ENCODE measurements around the gene DTX3. TPM values are rescaled to one million over a fixed set of nuclear protein-coding genes. Genes with fewer than 3 reads are reported as not detected.
A peak's percentile ranks its signal among the peaks of the same experiment; 100 is the strongest.

Gene DTX3
- total RNA-seq, 1 experiment from 2014 or later, result 67.5 TPM

DNA sequence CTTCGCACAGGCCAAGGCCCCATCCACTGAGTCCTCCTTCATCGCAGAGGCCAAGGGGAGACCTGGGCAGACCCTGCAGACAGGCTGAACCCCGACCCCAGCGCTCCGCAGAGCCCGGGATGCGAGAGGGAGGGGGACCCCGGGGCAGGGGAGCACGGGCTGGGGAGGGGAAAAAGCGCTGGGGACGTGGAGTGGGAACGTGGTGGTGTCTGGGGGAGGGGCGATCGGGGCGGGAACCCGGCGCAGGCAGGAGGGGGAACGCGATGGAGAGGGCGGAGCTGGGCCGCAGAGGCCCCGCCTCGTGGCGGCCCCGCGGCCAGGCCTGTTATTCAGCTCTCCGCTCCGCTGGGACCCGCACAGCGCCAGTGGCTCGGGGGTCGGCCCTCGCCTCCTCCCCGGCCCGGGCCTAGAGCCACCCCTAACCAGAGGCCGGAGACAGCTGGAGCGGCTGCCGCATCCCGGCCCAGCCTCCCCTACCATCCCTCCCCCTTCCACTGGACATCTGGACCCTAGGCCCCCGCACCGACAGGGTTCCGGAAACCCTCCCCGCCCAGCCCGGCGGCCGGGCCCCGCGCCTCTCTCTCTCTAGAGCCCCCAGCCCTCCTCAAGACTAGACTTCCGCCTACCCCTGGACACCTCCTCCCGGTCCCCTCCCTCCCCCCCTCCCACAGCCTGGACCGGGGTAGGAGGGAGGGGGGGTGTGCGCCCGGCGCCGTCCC lies 6.6 kb downstream of the DTX3 start, which contains the start of gene ARHGEF25:
Gene ARHGEF25 (plus strand): TSS at position 328 of the 719 bp plus-strand sequence. CDS start 460 bp downstream, outside the sequence.
- Histone ChIP-seq H4K5ac (ENCODE audit: insufficient read length, low read depth, low read length) (no peak within 1 kb of the TSS), H3K27me3 (ENCODE audit: insufficient read depth, low read length) (peaks cover 5% of the 10 kb centered on the region; the same call in 1 of the 2 replicates), H2BK20ac (ENCODE audit: low read depth, low read length, poor library complexity, severe bottlenecking) (no peak within 1 kb of the TSS), H3K79me2 (ENCODE audit: insufficient read depth, low read length) (no peaks in the 10 kb centered on the region), H3K4ac (ENCODE audit: low read depth, low read length) (no peak within 1 kb of the TSS), H2BK5ac (ENCODE audit: insufficient read length, low read length) (no peak within 1 kb of the TSS), H4K8ac (replicated peaks; ENCODE audit: insufficient read length, low read depth, low read length) (no peak within 1 kb of the TSS), H3K14ac (ENCODE audit: insufficient read depth, low read length) (no peak within 1 kb of the TSS), H3K79me1 (ENCODE audit: insufficient read depth, low read depth, low read length, poor library complexity, severe bottlenecking) (no peaks in the 10 kb centered on the region), H3K56ac (ENCODE audit: insufficient read length, low read depth, low read length) (no peak within 1 kb of the TSS), H2BK120ac (ENCODE audit: low read depth, low read length, poor library complexity, severe bottlenecking) (no peak within 1 kb of the TSS), H2BK15ac (ENCODE audit: low read depth, low read length) (no peak within 1 kb of the TSS), H3K18ac (ENCODE audit: insufficient read length, low read depth, low read length) (no peak within 1 kb of the TSS), H3K4me2 (ENCODE audit: insufficient read depth, insufficient read length, low read length) (peak within 1 kb of the TSS; percentile 89), H2BK12ac (ENCODE audit: insufficient read length, low read depth, low read length) (no peak within 1 kb of the TSS), H2AK5ac (ENCODE audit: insufficient read length, low read length) (no peak within 1 kb of the TSS), H4K20me1 (ENCODE audit: control insufficient read depth, insufficient read depth, insufficient read length) (no peaks in the 10 kb centered on the region), H3K27ac (ENCODE audit: insufficient read length, low read depth, low read length) (no peak within 1 kb of the TSS), H3K9me3 (ENCODE audit: control insufficient read depth, low read depth, low read length) (no peaks in the 10 kb centered on the region), H3T11ph (ENCODE audit: low read length) (no peak within 1 kb of the TSS), H4K91ac (ENCODE audit: insufficient read length, low read depth, low read length) (no peak within 1 kb of the TSS), H3K4me1 (ENCODE audit: insufficient read depth, low read length) (no peaks in the 10 kb centered on the region), H3K23ac (ENCODE audit: insufficient read length, low read depth, low read length) (no peak within 1 kb of the TSS), H2AFZ (ENCODE audit: low read length) (no peak within 1 kb of the TSS), H3K23me2 (ENCODE audit: insufficient read length, low read depth, low read length, poor library complexity, severe bottlenecking) (peaks cover 23% of the 10 kb centered on the region), H3K9ac (ENCODE audit: extremely low read depth, insufficient read length, low read length) (no peak within 1 kb of the TSS)
- Mint-ChIP-seq H3K27ac (no peak within 1 kb of the TSS; a peak in 1 of 7 replicates), H3K4me1 (peaks cover 29 to 33% of the 10 kb centered on the region in 2 experiments), H3K4me3 (peak within 1 kb of the TSS; percentile 76 to 92), H3K27me3 (ENCODE audit: low read depth) (peaks cover 20% of the 10 kb centered on the region), H3K9me3 (no peaks in the 10 kb centered on the region; a peak in 1 of 5 replicates), H3K36me3 (ENCODE audit: insufficient read depth in 1 of 3, low read depth in 3 of 3) (peaks cover 16 to 37% (median 31%) of the 10 kb centered on the region in 3 experiments)
- TF ChIP-seq, protein P1, sequence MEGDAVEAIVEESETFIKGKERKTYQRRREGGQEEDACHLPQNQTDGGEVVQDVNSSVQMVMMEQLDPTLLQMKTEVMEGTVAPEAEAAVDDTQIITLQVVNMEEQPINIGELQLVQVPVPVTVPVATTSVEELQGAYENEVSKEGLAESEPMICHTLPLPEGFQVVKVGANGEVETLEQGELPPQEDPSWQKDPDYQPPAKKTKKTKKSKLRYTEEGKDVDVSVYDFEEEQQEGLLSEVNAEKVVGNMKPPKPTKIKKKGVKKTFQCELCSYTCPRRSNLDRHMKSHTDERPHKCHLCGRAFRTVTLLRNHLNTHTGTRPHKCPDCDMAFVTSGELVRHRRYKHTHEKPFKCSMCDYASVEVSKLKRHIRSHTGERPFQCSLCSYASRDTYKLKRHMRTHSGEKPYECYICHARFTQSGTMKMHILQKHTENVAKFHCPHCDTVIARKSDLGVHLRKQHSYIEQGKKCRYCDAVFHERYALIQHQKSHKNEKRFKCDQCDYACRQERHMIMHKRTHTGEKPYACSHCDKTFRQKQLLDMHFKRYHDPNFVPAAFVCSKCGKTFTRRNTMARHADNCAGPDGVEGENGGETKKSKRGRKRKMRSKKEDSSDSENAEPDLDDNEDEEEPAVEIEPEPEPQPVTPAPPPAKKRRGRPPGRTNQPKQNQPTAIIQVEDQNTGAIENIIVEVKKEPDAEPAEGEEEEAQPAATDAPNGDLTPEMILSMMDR (conservative IDR thresholded peaks at IDR 0.05), result no peak
- no CpG with 5 or more reads among the region's 55 CpGs for WGBS (ENCODE audit: extremely low coverage, insufficient read length, low lambda C conversion rate)
- peak; percentile 81 for DNase-seq
